Transverse colon (tissue), 4 donors: ENCODE measurements around the gene CCNY. TPM values are rescaled to one million over a fixed set of nuclear protein-coding genes. Genes with fewer than 3 reads are reported as not detected.

Experiments
- DNase-seq: peaks from one replicate; pipeline ENCODE4 v3.0.0-alpha.2; 2019
- H3K27ac ChIP-seq, 4 donors: fragments of 200-600 bp; sonication (generic); 2 replicates each; pipeline ENCODE4 v1.5.1; 2016 to 2018; ENCODE audit warnings: inconsistent platforms in 4 of 4
- H3K27me3 ChIP-seq: fragments of 200-600 bp; sonication (generic); 2 replicates; pipeline ENCODE4 v1.5.1; 2017; ENCODE audit warnings: inconsistent platforms
- H3K36me3 ChIP-seq, 4 donors: fragments of 200-600 bp; sonication (generic); 2 replicates each; pipeline ENCODE4 v1.5.1; 2017 to 2019; ENCODE audit warnings: inconsistent platforms in 4 of 4
- H3K4me1 ChIP-seq, 4 donors: fragments of 200-600 bp; sonication (generic); 2 replicates each; pipeline ENCODE4 v1.5.1; 2017 to 2020; ENCODE audit warnings: inconsistent platforms in 4 of 4
- H3K4me3 ChIP-seq, 4 donors: fragments of 200-600 bp; sonication (generic); 1 replicate in 1 of 4; 2 replicates in 3 of 4; pipeline versions ENCODE4 v1.5.1 to v1.6.1; 2017 to 2019; ENCODE audit warnings: inconsistent platforms in 4 of 4
- H3K9me3 ChIP-seq, 2 donors: fragments of 200-600 bp; sonication (generic); 2 replicates each; pipeline ENCODE4 v1.5.1; 2017 to 2019; ENCODE audit warnings: inconsistent platforms in 2 of 2
- CTCF ChIP-seq, 5 experiments: fragments of 200-600 bp in 3 of 5; fragments of 450-650 bp in 2 of 5; sonication (generic) in 3 of 5; IDR thresholded peaks; 1 replicate in 2 of 5; 2 replicates in 3 of 5; pipeline ENCODE4 v1.5.1; 2016 to 2017; ENCODE audit warnings: antibody characterized with exemption in 5 of 5, inconsistent platforms in 3 of 5, mild to moderate bottlenecking in 2 of 5, moderate library complexity in 1 of 5
- EP300 ChIP-seq: sonication (generic); formaldehyde crosslinking; IDR thresholded peaks from one replicate; pipeline ENCODE4 v1.6.1; 2017; ENCODE audit warnings: antibody characterized with exemption, low read depth
- POLR2A ChIP-seq: fragments of 450-650 bp; IDR thresholded peaks from one replicate; pipeline ENCODE4 v1.6.1; 2016; ENCODE audit warnings: antibody characterized with exemption, mild to moderate bottlenecking, moderate library complexity
- POLR2AphosphoS5 ChIP-seq, 3 donors: sonication (generic); formaldehyde crosslinking; IDR thresholded peaks; one replicate each; pipeline ENCODE4 v1.6.1; 2016; ENCODE audit warnings: antibody characterized with exemption in 3 of 3
- WGBS, 2 donors: methylation state at CpG; one replicate each; pipeline ENCODE4 v1.1.5; 2018; ENCODE audit warnings: low coverage in 1 of 2; 5-methylcytosine and 5-hydroxymethylcytosine counted together
- in situ Hi-C, 4 donors: fragments of 200-750 bp; cut with MboI; loops; one replicate each; pipeline versions ENCODE4 v1.15.0 to v1.15.1; 2017; ENCODE audit warnings: low sequenced_read_pairs in 3 of 4, low pct_ligation_motif_present in 1 of 4, low pct_unique_long_range_greater_than_20kb in 1 of 4
- intact Hi-C: fragments of 100-400 bp; cut with DNase I; formaldehyde crosslinking; loops from one replicate; pipeline ENCODE4 v1.15.1; 2023; ENCODE audit warnings: low total_unique reads
- total RNA-seq, 4 donors: library from RNA; depleted of rRNA; stranded (reverse); fragments of >200 nt; gene quantifications; one replicate each; pipeline ENCODE4 v1.1.0, GENCODE V29; 2016

Gene CCNY
- total RNA-seq, 4 donors from 2014 or later, result 19.5 to 53.9 (median 41.4) TPM

- intact Hi-C loops (no loop called here), in situ Hi-C loops (no loop called here)
- no peaks in the 10 kb centered on the region for H3K9me3 ChIP-seq
- peaks cover 10 to 45% (median 33%) of the 10 kb centered on the region in 4 donors for H3K4me1 ChIP-seq
- peak overlapping the region in 1 of 4 donors; percentile 34 for H3K27ac ChIP-seq
- H3K27me3 ChIP-seq, result no peaks in the 10 kb centered on the region
- no peak overlapping the region for H3K4me3 ChIP-seq
- TF ChIP-seq POLR2AphosphoS5 (IDR thresholded peaks at IDR 0.05) (no peak), POLR2A (no peak), EP300 (no peak)
- no peak for DNase-seq
- no peaks in the 10 kb centered on the region for H3K36me3 ChIP-seq
- WGBS, 2 donors, result 69% methylated on average over 1 of the region's 1 CpG; no CpG with 5 or more reads in 1 of the 2 donors
These were observed 89.3 kb downstream of the CCNY start for GRCh38 chr10:35425595-35425994.

- in situ Hi-C loops, result no loop called here
- no peak for DNase-seq
- Histone ChIP-seq H3K4me1 (peaks cover 4 to 37% (median 25%) of the 10 kb centered on the region in 4 donors), H3K36me3 (no peaks in the 10 kb centered on the region), H3K4me3 (no peak overlapping the region), H3K27ac (no peak overlapping the region), H3K27me3 (no peaks in the 10 kb centered on the region), H3K9me3 (no peaks in the 10 kb centered on the region)
- TF ChIP-seq POLR2A (no peak), POLR2AphosphoS5 (IDR thresholded peaks at IDR 0.05) (no peak), EP300 (no peak), CTCF (IDR thresholded peaks at IDR 0.05) (no peak)
- intact Hi-C loops, result no loop called here
These were observed 90.3 kb downstream of the CCNY start for GRCh38 chr10:35426657-35427056.

GRCh38 chr10:35427543-35427942 lies 91.2 kb downstream of the CCNY start:
- Histone ChIP-seq H3K27me3 (no peaks in the 10 kb centered on the region), H3K36me3 (no peaks in the 10 kb centered on the region), H3K4me1 (peaks cover under 1 to 29% (median 19%) of the 10 kb centered on the region in 4 donors), H3K4me3 (no peak overlapping the region), H3K27ac (no peak overlapping the region), H3K9me3 (no peaks in the 10 kb centered on the region)
- TF ChIP-seq POLR2AphosphoS5 (IDR thresholded peaks at IDR 0.05), result no peak
- no peak for TF ChIP-seq CTCF (IDR thresholded peaks at IDR 0.05)
- no peak for TF ChIP-seq EP300
- no peak for TF ChIP-seq POLR2A
- 17 to 41% methylated on average over 1 of the region's 1 CpG for WGBS, 2 donors
- intact Hi-C loops, result no loop called here
- DNase-seq, result no peak
- in situ Hi-C loops, result no loop called here

- no peaks in the 10 kb centered on the region for H3K27me3 ChIP-seq
- TF ChIP-seq CTCF (IDR thresholded peaks at IDR 0.05) (no peak), EP300 (no peak), POLR2A (no peak), POLR2AphosphoS5 (IDR thresholded peaks at IDR 0.05) (no peak)
- H3K36me3 ChIP-seq, result no peaks in the 10 kb centered on the region
- intact Hi-C loops (no loop called here), in situ Hi-C loops (no loop called here)
- DNase-seq, result no peak
- no peak overlapping the region for H3K27ac ChIP-seq
- no peaks in the 10 kb centered on the region for H3K9me3 ChIP-seq
- WGBS, 2 donors, result 91 to 100% methylated on average over 1 of the region's 1 CpG
- peaks cover 0 to 28% (median 16%) of the 10 kb centered on the region in 4 donors for H3K4me1 ChIP-seq
- H3K4me3 ChIP-seq, result no peak overlapping the region
These were observed 92.2 kb downstream of the CCNY start for GRCh38 chr10:35428521-35428920.

DNA sequence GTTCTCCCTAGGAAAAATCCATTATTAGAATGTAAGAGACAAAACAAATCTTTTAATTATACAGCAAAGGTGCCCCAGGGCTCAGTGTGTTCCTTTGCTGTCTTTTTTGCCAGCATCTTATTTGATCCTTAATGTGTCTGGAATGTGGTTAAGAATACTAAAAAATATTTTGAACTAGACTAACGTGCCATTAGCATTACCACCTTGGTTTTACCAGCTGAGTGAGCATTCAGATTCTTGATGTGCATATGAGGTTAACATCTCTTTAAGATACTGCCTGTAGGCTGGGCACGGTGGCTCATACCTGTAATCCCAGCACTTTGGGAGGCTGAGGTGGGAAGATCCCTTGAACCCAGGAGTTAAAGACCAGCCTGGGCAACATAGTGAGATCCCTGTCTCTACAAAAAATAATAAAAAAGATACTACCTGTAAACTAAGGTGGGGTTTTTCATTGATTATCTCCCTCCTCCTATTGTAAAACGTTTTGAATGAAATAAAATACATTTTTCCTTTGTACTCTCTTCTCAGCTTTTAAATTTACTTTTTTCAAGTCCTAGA lies 96.6 kb downstream of the CCNY start:
- DNase-seq, result no peak
- no peaks in the 10 kb centered on the region for H3K9me3 ChIP-seq
- no peaks in the 10 kb centered on the region for H3K36me3 ChIP-seq
- no peak for TF ChIP-seq POLR2AphosphoS5 (IDR thresholded peaks at IDR 0.05)
- no peak for TF ChIP-seq POLR2A
- WGBS, 2 donors, result 75 to 80% methylated on average over 3 of the region's 3 CpGs
- no peak overlapping the region for H3K27ac ChIP-seq
- no peaks in the 10 kb centered on the region for H3K27me3 ChIP-seq
- no peak overlapping the region for H3K4me3 ChIP-seq
- intact Hi-C loops (no loop called here), in situ Hi-C loops (no loop called here)
- H3K4me1 ChIP-seq, result peaks cover 0 to 10% (median 0%) of the 10 kb centered on the region in 4 donors
